ENCODE data around the gene CD2BP2.

The CD2BP2 gene

DNA sequence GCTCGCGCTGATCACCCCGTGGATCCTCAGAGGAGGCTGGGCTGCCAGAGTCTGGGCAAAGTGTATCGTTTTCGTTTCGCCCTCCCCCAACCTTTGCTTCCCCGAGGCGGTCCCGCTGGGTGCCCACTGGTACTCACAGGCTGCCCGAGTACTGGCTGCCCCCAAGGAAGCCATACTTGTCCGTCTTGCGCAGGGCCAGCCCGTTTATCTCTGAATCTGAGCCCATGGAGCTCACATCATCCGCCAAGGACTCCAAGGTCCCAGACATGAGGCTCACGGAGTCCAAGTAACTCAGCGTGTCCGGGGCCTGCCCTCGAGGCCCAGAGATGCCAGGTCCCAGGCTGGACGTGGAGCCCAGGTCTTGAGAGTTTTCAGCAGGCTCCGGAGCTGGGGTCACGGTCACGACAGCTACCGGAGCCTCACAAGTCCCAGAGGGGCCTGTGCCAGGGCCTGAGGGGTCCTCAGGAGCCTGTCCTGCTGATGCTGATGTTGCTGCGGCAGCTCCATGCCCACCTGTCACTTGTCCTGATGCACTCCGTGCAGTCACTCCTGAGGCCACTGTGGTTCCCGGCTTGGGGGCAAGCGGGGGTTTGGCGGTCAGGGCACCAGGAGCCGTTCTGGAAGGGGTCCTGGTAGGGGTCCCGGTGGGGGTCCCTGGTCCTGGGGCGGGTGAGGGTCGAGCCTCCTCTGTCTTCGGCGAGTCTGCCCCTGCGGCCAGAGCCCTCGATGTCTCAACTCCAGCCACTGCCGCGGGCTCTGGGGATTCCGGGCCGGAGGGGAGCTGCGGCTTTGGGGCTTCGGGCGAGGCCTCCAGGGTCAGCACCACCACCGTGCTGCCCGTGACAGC lies 14.2 kb upstream of the CD2BP2 start:
- H3K36me3 ChIP-seq (ENCODE audit: control insufficient read depth in 2 of 2, insufficient read depth in 2 of 2, low read length in 2 of 2) = peaks cover 10 to 16% of the 10 kb centered on the region in 2 donors
- H3K27me3 ChIP-seq (ENCODE audit: control insufficient read depth in 1 of 2, insufficient read depth in 2 of 2, low read length in 2 of 2) = no peaks in the 10 kb centered on the region
- H3K4me3 ChIP-seq (ENCODE audit: low read length in 2 of 2) = peak overlapping the region; percentile 75 to 90
- H3K9ac ChIP-seq (ENCODE audit: low read length in 2 of 2) = peak overlapping the region; percentile 81
- H3K4me1 ChIP-seq (ENCODE audit: control insufficient read depth, insufficient read depth, low read length) = peaks cover 34% of the 10 kb centered on the region
- no peaks in the 10 kb centered on the region for H3K9me3 ChIP-seq (ENCODE audit: control insufficient read depth in 2 of 2, low read length in 2 of 2)
- peak overlapping the region; percentile 37 for H3K27ac ChIP-seq (ENCODE audit: low read length)

DNA sequence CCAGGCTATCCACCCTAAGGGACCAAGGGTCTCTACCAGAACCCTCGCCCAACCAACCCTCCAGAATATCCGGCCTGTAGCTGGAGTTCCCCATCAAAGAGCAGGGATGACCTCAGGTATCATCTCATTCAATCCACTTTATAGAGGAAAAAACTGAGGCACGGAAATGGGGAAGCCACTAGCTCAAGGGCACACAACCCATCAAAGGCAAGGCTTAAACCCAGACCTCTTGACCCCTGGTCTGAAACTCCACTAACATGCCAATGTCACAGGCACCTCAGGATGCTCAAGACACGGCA lies 13.6 kb upstream of the CD2BP2 start:
- Histone ChIP-seq H3K27ac (ENCODE audit: low read length) (peak overlapping the region; percentile 37), H3K9ac (ENCODE audit: low read length in 2 of 2) (peak overlapping the region; percentile 81), H3K4me3 (ENCODE audit: low read length in 2 of 2) (peak overlapping the region; percentile 75 to 90), H3K36me3 (ENCODE audit: control insufficient read depth in 2 of 2, insufficient read depth in 2 of 2, low read length in 2 of 2) (peaks cover 10 to 18% of the 10 kb centered on the region in 2 donors), H3K27me3 (ENCODE audit: control insufficient read depth in 1 of 2, insufficient read depth in 2 of 2, low read length in 2 of 2) (no peaks in the 10 kb centered on the region), H3K4me1 (ENCODE audit: control insufficient read depth, insufficient read depth, low read length) (peaks cover 34% of the 10 kb centered on the region), H3K9me3 (ENCODE audit: control insufficient read depth in 2 of 2, low read length in 2 of 2) (no peaks in the 10 kb centered on the region)

DNA sequence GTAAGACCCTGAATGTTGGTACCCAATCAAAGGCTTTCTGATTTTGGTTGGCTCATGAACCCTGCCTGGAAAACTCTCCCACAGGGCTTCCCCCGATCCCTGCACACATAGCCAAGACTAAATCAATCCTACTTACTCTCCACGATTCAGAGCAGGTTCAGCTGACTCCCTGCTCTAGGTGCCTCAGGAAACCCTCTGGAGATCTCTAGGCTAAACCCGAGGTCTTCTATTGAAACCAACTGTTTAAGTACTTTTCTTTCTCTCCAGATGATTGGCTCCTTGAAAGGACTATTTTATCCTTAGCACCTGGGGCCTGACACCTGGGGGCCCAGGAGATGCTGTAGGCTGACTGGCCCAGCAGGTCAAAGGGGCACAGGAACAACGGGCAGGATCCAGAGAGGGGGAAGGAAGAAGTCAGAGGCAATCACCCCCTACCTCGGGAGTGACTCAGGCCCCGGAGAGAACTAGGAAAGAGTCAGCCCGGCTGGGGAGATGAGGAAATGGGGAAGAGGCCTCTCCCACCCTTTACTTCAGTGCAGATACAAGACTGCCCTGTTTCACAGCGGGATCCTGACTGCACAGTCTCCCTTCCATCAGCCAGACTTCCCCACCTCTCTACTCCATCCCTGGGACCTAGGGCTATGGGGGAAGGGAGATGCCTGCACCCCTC lies 13.1 kb upstream of the CD2BP2 start:
- peaks cover 34% of the 10 kb centered on the region for H3K4me1 ChIP-seq (ENCODE audit: control insufficient read depth, insufficient read depth, low read length)
- H3K27ac ChIP-seq (ENCODE audit: low read length) = peak overlapping the region; percentile 37
- no peaks in the 10 kb centered on the region for H3K9me3 ChIP-seq (ENCODE audit: control insufficient read depth in 2 of 2, low read length in 2 of 2)
- no peaks in the 10 kb centered on the region for H3K27me3 ChIP-seq (ENCODE audit: control insufficient read depth in 1 of 2, insufficient read depth in 2 of 2, low read length in 2 of 2)
- peak overlapping the region; percentile 75 to 90 for H3K4me3 ChIP-seq (ENCODE audit: low read length in 2 of 2)
- peaks cover 11 to 18% of the 10 kb centered on the region in 2 donors for H3K36me3 ChIP-seq (ENCODE audit: control insufficient read depth in 2 of 2, insufficient read depth in 2 of 2, low read length in 2 of 2)
- H3K9ac ChIP-seq (ENCODE audit: low read length in 2 of 2) = peak overlapping the region; percentile 81

DNA sequence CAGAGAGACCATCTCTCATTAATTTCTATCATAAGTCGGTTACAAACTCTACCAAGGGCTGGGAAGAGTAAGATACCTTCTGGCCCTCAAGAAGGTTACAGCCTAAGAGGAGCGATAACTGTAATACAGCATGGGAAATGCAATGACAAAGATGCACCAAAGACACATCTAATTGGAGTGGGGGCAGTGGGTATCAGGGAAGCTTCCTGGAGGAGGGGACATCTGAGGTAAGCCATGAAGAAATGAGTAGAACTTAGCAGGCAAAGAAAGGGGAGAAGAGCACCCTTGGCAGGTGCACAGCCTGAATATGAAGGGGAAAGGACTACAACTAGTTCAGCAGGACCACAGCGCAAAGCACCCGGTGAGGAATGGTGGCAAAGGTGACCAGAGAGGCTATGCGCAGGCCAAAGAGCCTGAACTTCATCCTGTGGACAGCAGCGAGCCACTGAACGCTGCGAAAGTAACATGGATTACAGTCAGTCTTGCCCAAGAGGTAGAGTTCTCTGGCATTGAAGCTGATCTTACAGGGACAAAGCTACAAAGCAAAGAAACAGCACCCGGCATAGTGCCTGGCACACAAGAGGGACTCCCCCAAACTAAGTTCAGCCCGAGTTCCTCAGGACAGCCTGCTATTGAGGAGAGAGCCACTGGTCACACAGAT lies 12.4 kb upstream of the CD2BP2 start:
- H3K4me3 ChIP-seq (ENCODE audit: low read length in 2 of 2) = peak overlapping the region; percentile 75 to 90
- H3K36me3 ChIP-seq (ENCODE audit: control insufficient read depth in 2 of 2, insufficient read depth in 2 of 2, low read length in 2 of 2) = peaks cover 13 to 18% of the 10 kb centered on the region in 2 donors
- H3K9me3 ChIP-seq (ENCODE audit: control insufficient read depth in 2 of 2, low read length in 2 of 2) = no peaks in the 10 kb centered on the region
- no peaks in the 10 kb centered on the region for H3K27me3 ChIP-seq (ENCODE audit: control insufficient read depth in 1 of 2, insufficient read depth in 2 of 2, low read length in 2 of 2)
- H3K27ac ChIP-seq (ENCODE audit: low read length) = peak overlapping the region; percentile 24
- peaks cover 34% of the 10 kb centered on the region for H3K4me1 ChIP-seq (ENCODE audit: control insufficient read depth, insufficient read depth, low read length)
- H3K9ac ChIP-seq (ENCODE audit: low read length in 2 of 2) = peak overlapping the region; percentile 81

DNA sequence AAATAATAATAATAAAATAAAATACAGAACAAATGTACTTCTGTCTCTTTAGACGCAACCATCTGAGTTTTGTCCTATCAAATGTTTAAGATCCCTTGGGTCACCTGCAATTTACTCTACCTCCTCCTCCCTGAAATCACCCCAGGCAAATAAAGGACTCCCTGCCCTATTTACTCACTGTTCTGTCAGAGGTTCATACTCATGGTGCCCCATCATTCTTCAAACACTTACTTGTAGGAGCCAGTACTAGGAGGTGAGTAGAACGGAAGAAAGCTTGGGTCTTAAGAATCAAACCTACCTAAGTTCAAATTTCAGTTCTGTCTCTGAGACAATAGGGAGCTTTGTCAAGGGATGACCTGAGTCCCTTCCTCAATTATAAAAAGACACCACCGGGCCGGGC lies 11.4 kb upstream of the CD2BP2 start:
- H3K27ac ChIP-seq (ENCODE audit: low read length) = no peak overlapping the region
- peaks cover 13 to 18% of the 10 kb centered on the region in 2 donors for H3K36me3 ChIP-seq (ENCODE audit: control insufficient read depth in 2 of 2, insufficient read depth in 2 of 2, low read length in 2 of 2)
- no peaks in the 10 kb centered on the region for H3K27me3 ChIP-seq (ENCODE audit: control insufficient read depth in 1 of 2, insufficient read depth in 2 of 2, low read length in 2 of 2)
- H3K9me3 ChIP-seq (ENCODE audit: control insufficient read depth in 2 of 2, low read length in 2 of 2) = no peaks in the 10 kb centered on the region
- peaks cover 33% of the 10 kb centered on the region for H3K4me1 ChIP-seq (ENCODE audit: control insufficient read depth, insufficient read depth, low read length)
- H3K4me3 ChIP-seq (ENCODE audit: low read length in 2 of 2) = peak overlapping the region in 1 of 2 donors; percentile 90
- H3K9ac ChIP-seq (ENCODE audit: low read length in 2 of 2) = no peak overlapping the region

DNA sequence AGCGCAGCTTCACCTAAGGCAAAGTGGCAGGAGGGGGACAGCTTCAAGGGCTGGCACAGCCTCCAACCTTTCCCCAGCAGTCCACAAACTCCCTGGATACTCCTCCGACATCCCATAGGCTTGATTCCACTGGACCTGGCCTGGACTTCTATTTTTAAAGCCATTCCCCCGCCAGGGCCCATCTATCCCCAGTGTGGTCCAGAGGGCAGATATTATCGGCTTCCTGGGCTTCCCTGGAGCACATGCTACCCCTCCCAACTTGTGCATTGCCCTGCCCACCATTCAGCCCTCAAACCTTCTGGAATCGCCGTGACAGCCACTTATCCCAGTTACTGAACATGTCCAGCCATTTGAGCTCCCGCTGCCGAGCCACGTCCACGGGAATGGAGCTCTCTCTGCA lies 10.1 kb upstream of the CD2BP2 start:
- H3K36me3 ChIP-seq (ENCODE audit: control insufficient read depth in 2 of 2, insufficient read depth in 2 of 2, low read length in 2 of 2) = peaks cover 16 to 18% of the 10 kb centered on the region in 2 donors
- H3K4me3 ChIP-seq (ENCODE audit: low read length in 2 of 2) = no peak overlapping the region
- H3K9ac ChIP-seq (ENCODE audit: low read length in 2 of 2) = no peak overlapping the region
- no peak overlapping the region for H3K27ac ChIP-seq (ENCODE audit: low read length)
- no peaks in the 10 kb centered on the region for H3K27me3 ChIP-seq (ENCODE audit: control insufficient read depth in 1 of 2, insufficient read depth in 2 of 2, low read length in 2 of 2)
- peaks cover 27% of the 10 kb centered on the region for H3K4me1 ChIP-seq (ENCODE audit: control insufficient read depth, insufficient read depth, low read length)
- no peaks in the 10 kb centered on the region for H3K9me3 ChIP-seq (ENCODE audit: control insufficient read depth in 2 of 2, low read length in 2 of 2)

DNA sequence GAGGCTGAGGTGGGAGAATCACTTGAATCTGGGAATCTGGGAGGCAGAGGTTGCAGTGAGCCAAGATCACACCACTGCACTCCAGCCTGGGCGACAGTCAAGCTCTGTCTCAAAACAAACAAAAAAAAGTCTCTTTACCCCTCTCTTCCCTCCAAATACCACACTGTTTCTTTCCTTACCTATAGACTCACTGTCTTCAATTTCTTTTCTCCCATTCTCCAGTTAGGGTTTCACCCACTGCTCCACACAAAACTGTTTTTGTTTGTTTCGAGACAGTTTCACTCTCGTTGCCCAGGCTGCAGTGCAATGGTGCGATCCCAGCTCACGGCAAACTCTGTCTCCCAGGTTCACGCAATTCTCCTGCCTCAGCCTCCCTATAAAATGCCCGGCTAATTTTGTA lies 6.1 kb upstream of the CD2BP2 start:
- H3K27ac ChIP-seq (ENCODE audit: low read length) = no peak overlapping the region
- no peak overlapping the region for H3K9ac ChIP-seq (ENCODE audit: low read length in 2 of 2)
- peaks cover 11% of the 10 kb centered on the region for H3K4me1 ChIP-seq (ENCODE audit: control insufficient read depth, insufficient read depth, low read length)
- H3K27me3 ChIP-seq (ENCODE audit: control insufficient read depth in 1 of 2, insufficient read depth in 2 of 2, low read length in 2 of 2) = no peaks in the 10 kb centered on the region
- H3K9me3 ChIP-seq (ENCODE audit: control insufficient read depth in 2 of 2, low read length in 2 of 2) = no peaks in the 10 kb centered on the region
- peaks cover 24 to 41% of the 10 kb centered on the region in 2 donors for H3K36me3 ChIP-seq (ENCODE audit: control insufficient read depth in 2 of 2, insufficient read depth in 2 of 2, low read length in 2 of 2)
- H3K4me3 ChIP-seq (ENCODE audit: low read length in 2 of 2) = no peak overlapping the region

DNA sequence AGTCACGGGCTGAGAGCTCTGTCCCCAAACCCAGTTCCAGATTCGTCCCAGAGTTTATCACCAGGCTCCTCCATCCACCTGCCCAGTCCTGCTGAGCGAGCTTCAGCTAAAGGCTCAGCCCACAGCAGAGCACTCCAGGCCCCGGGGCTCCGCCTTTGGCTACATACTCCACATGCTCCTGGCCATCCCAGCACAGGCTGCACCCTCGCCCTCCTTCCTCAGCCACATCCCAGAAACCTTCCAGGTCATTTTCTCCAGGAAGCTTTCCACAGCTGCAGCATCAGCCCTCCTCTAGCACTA lies 4.7 kb upstream of the CD2BP2 start:
- Histone ChIP-seq H3K36me3 (ENCODE audit: control insufficient read depth in 2 of 2, insufficient read depth in 2 of 2, low read length in 2 of 2) (peaks cover 14 to 36% of the 10 kb centered on the region in 2 donors), H3K9me3 (ENCODE audit: control insufficient read depth in 2 of 2, low read length in 2 of 2) (no peaks in the 10 kb centered on the region), H3K27me3 (ENCODE audit: control insufficient read depth in 1 of 2, insufficient read depth in 2 of 2, low read length in 2 of 2) (no peaks in the 10 kb centered on the region), H3K9ac (ENCODE audit: low read length in 2 of 2) (peak overlapping the region in 1 of 2 donors; percentile 5), H3K4me1 (ENCODE audit: control insufficient read depth, insufficient read depth, low read length) (peaks cover 20% of the 10 kb centered on the region), H3K4me3 (ENCODE audit: low read length in 2 of 2) (no peak overlapping the region), H3K27ac (ENCODE audit: low read length) (no peak overlapping the region)

DNA sequence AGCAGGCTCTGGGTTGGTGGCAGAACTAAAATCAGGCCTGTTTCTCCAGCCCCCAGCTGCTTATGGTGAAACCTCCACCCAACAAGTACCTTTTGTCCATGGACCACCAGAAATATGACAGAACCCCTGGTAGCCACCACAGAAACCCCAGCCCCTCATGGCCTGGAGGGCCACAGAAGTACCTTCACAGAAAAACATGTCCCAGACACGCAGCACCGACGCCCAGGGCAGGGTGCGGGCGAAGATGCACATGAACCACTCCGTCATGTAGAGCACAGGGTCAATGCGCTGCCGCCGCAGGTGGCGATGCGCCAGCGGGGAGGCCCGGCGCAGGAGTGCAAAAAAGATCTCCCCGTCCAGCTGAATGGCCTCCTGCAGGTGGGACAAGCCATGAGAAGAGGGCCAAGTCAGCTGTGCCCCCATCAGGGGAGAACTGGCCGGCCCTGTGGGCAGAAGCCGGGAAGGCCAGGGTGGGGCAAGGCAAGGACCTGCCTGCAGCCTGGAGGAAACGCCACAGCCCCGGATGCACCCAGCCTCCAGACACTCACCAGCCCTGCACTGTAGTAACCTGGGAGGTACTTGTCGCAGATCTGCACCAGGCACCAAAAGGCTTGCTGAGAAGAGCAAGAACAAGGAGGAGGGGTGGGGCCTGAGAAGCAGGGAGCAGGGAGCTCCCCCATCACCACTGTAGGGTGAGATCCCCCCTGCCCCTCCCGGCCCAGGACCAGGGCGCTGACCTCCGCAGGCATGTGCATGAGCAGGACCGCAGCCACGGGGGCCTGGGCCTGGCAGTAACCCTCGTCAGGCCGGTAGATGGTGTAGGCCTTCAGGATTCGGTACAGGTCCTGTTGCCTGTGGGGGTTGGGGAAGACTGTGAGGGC lies 4.1 kb upstream of the CD2BP2 start:
- peaks cover 8 to 31% of the 10 kb centered on the region in 2 donors for H3K36me3 ChIP-seq (ENCODE audit: control insufficient read depth in 2 of 2, insufficient read depth in 2 of 2, low read length in 2 of 2)
- no peak overlapping the region for H3K9ac ChIP-seq (ENCODE audit: low read length in 2 of 2)
- H3K27ac ChIP-seq (ENCODE audit: low read length) = no peak overlapping the region
- H3K9me3 ChIP-seq (ENCODE audit: control insufficient read depth in 2 of 2, low read length in 2 of 2) = no peaks in the 10 kb centered on the region
- H3K4me1 ChIP-seq (ENCODE audit: control insufficient read depth, insufficient read depth, low read length) = peaks cover 26% of the 10 kb centered on the region
- H3K4me3 ChIP-seq (ENCODE audit: low read length in 2 of 2) = no peak overlapping the region
- no peaks in the 10 kb centered on the region for H3K27me3 ChIP-seq (ENCODE audit: control insufficient read depth in 1 of 2, insufficient read depth in 2 of 2, low read length in 2 of 2)

DNA sequence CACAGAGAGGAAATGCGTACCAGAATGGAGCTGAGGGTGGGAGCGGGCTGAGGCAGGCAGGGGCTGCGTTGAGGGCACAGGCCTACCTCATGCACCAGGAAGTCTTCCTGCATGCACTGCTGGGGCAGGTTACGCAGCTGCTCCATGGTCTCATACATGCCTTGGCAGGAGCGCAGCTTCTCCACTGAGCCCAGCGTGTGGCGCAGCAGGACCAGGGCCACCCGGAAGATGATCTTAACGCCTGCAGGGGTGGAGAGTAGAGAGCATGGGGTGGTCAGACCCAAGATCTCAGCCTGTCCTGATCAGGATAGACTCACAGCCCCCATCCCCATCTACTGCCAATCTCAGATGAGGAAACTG lies 3.4 kb upstream of the CD2BP2 start:
- H3K36me3 ChIP-seq (ENCODE audit: control insufficient read depth in 2 of 2, insufficient read depth in 2 of 2, low read length in 2 of 2) = peaks cover 6 to 34% of the 10 kb centered on the region in 2 donors
- no peak overlapping the region for H3K9ac ChIP-seq (ENCODE audit: low read length in 2 of 2)
- no peak overlapping the region for H3K4me3 ChIP-seq (ENCODE audit: low read length in 2 of 2)
- H3K27me3 ChIP-seq (ENCODE audit: control insufficient read depth in 1 of 2, insufficient read depth in 2 of 2, low read length in 2 of 2) = no peaks in the 10 kb centered on the region
- H3K4me1 ChIP-seq (ENCODE audit: control insufficient read depth, insufficient read depth, low read length) = peaks cover 33% of the 10 kb centered on the region
- H3K9me3 ChIP-seq (ENCODE audit: control insufficient read depth in 2 of 2, low read length in 2 of 2) = no peaks in the 10 kb centered on the region
- no peak overlapping the region for H3K27ac ChIP-seq (ENCODE audit: low read length)

Data from stomach smooth muscle (tissue), 2 donors.